Measurements from ENCODE around the gene SEMA4D.
"Not testable (repeated sequence)": the region's sequence is repeated elsewhere in the genome, so short reads cannot be mapped to it uniquely, and the experiment has no call there.

SEMA4D gene

GRCh38 chr9:89363311-89363670 is 134.6 kb downstream of the SEMA4D start:
- DNase-seq: no peak

- no peak for DNase-seq
These were observed 135.1 kb downstream of the SEMA4D start for GRCh38 chr9:89362647-89363310.

GRCh38 chr9:89361816-89362646 is 135.9 kb downstream of the SEMA4D start:
- no peak for DNase-seq

GRCh38 chr9:89361031-89361430 is 136.9 kb downstream of the SEMA4D start:
- no peak for DNase-seq

GRCh38 chr9:89360465-89360864 is 137.4 kb downstream of the SEMA4D start:
- no peak for DNase-seq

- no peak for DNase-seq
These were observed 138.1 kb downstream of the SEMA4D start for GRCh38 chr9:89359751-89360261.

GRCh38 chr9:89358985-89359384 is 138.9 kb downstream of the SEMA4D start:
- DNase-seq: no peak

- no peak for DNase-seq
These were observed 139.5 kb downstream of the SEMA4D start for GRCh38 chr9:89358376-89358916.

GRCh38 chr9:89357331-89358197 is 140.3 kb downstream of the SEMA4D start:
- no peak for DNase-seq

GRCh38 chr9:89356782-89357181 is 141.1 kb downstream of the SEMA4D start:
- no peak for DNase-seq

- no peak for DNase-seq
These were observed 143.4 kb downstream of the SEMA4D start for GRCh38 chr9:89354471-89354870.

GRCh38 chr9:89353989-89354388 is 143.9 kb downstream of the SEMA4D start:
- DNase-seq: no peak

- DNase-seq: no peak
These were observed 144.9 kb downstream of the SEMA4D start for GRCh38 chr9:89352874-89353649.

GRCh38 chr9:89352451-89352850 is 145.5 kb downstream of the SEMA4D start:
- DNase-seq: no peak

- DNase-seq: no peak
These were observed 146.2 kb downstream of the SEMA4D start for GRCh38 chr9:89351584-89352300.

GRCh38 chr9:89350988-89351557 is 146.8 kb downstream of the SEMA4D start:
- no peak for DNase-seq

- no peak for DNase-seq
These were observed 148.3 kb downstream of the SEMA4D start for GRCh38 chr9:89349607-89350006.

GRCh38 chr9:89347651-89348050 is 150.3 kb downstream of the SEMA4D start:
- no peak for DNase-seq

- no peak for DNase-seq
These were observed 151.2 kb downstream of the SEMA4D start for GRCh38 chr9:89346696-89347095.

GRCh38 chr9:89345476-89345875 is 152.4 kb downstream of the SEMA4D start:
- DNase-seq: no peak

GRCh38 chr9:89343812-89344211 is 154.1 kb downstream of the SEMA4D start:
- not testable (repeated sequence) for DNase-seq
